Nephron progenitor cell (in vitro differentiated cells): ENCODE measurements around the gene BMI1.

Experiments
- DNase-seq: peaks from one replicate; pipeline ENCODE4 v3.0.0; 2021
- H3K27ac Mint-ChIP-seq: 2 replicates; pipeline ENCODE4 v1.8.0; 2021; ENCODE audit warnings: mild to moderate bottlenecking, moderate library complexity, mixed read lengths
- H3K27me3 Mint-ChIP-seq: 2 replicates; pipeline ENCODE4 v1.8.0; 2021; ENCODE audit warnings: mild to moderate bottlenecking, low read depth, mixed read lengths; ENCODE audit not compliant: poor library complexity
- H3K36me3 Mint-ChIP-seq: 2 replicates; pipeline ENCODE4 v1.8.0; 2021; ENCODE audit warnings: low read depth, mixed read lengths
- H3K4me1 Mint-ChIP-seq: 2 replicates; pipeline ENCODE4 v1.8.0; 2021; ENCODE audit warnings: mixed read lengths
- H3K4me3 Mint-ChIP-seq: 2 replicates; pipeline ENCODE4 v1.8.0; 2021; ENCODE audit warnings: mild to moderate bottlenecking, moderate library complexity, mixed read lengths
- H3K9me3 Mint-ChIP-seq: 2 replicates; pipeline ENCODE4 v1.8.0; 2021; ENCODE audit warnings: mild to moderate bottlenecking, moderate library complexity, mixed read lengths
- CTCF ChIP-seq: fragments of 200-600 bp; sonication (generic); IDR thresholded peaks from 2 replicates; pipeline ENCODE4 v1.5.0; 2021; ENCODE audit warnings: antibody characterized with exemption

BMI1 gene

GRCh38 chr10:22379059-22379458 lies 58.2 kb downstream of the BMI1 start:
- no peak for TF ChIP-seq CTCF
- Mint-ChIP-seq H3K27me3 (no peaks in the 10 kb centered on the region), H3K4me3 (no peak overlapping the region), H3K9me3 (no peaks in the 10 kb centered on the region), H3K27ac (no peak overlapping the region), H3K4me1 (peaks cover 25% of the 10 kb centered on the region), H3K36me3 (no peaks in the 10 kb centered on the region)
- DNase-seq = no peak
